Fibroblast of villous mesenchyme (primary cell): Measurements from ENCODE around the gene VPS16. TPM values are rescaled to one million over a fixed set of nuclear protein-coding genes. Genes with fewer than 3 reads are reported as not detected.

Experiments
- DNase-seq: peaks from one replicate; pipeline ENCODE4 v3.0.0-alpha.2; 2010; ENCODE audit warnings: low read depth
- H3K4me3 ChIP-seq: 2 replicates; pipeline ENCODE4 v1.5.1; 2011; ENCODE audit warnings: low read depth, mild to moderate bottlenecking, low read length
- CTCF ChIP-seq: IDR thresholded peaks from 2 replicates; pipeline ENCODE4 v1.5.1; 2012; ENCODE audit warnings: low read depth, mild to moderate bottlenecking, low read length; ENCODE audit not compliant: insufficient read depth
- total RNA-seq: library from RNA; depleted of rRNA; stranded (reverse); fragments of >200 nt; gene quantifications from 2 replicates; pipeline ENCODE4 v1.2.3, GENCODE V29; 2012

Gene VPS16
- total RNA-seq, 1 donor: 51.0 TPM

GRCh38 chr20:2871661-2872458 lies 31.3 kb downstream of the VPS16 start:
- peak overlapping the region; percentile 81 for H3K4me3 ChIP-seq
- no peak for DNase-seq
- no peak for TF ChIP-seq CTCF

DNA sequence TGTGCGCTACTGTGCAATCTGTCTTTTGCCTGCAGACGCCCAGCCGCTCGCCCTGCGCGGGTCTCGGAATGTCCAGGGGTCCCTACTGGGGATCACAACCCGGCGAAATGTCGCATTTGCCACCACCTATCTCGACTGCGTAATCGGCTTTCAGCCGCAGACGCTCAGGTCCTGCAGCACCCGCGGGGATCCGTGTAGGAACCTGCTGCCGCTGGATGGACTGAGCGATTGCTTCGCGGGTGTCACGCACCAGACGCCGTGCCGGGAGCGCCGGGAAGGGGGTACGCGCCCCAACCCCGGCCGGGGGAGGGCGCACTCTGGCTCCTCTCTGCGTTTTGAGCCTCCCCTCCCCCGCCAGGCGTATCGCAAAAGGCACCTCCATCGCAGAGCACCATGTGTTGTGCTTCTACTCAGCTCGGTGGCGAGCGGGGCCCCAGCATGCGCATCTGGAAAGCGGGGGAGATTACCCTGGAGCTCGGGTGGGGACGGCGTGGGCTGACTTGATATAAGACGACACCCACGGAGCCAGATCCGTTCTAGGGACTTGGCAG lies 32.0 kb downstream of the VPS16 start:
- DNase-seq: peak; percentile 64
- peak overlapping the region; percentile 81 for H3K4me3 ChIP-seq
- peak; percentile 35 for TF ChIP-seq CTCF

DNA sequence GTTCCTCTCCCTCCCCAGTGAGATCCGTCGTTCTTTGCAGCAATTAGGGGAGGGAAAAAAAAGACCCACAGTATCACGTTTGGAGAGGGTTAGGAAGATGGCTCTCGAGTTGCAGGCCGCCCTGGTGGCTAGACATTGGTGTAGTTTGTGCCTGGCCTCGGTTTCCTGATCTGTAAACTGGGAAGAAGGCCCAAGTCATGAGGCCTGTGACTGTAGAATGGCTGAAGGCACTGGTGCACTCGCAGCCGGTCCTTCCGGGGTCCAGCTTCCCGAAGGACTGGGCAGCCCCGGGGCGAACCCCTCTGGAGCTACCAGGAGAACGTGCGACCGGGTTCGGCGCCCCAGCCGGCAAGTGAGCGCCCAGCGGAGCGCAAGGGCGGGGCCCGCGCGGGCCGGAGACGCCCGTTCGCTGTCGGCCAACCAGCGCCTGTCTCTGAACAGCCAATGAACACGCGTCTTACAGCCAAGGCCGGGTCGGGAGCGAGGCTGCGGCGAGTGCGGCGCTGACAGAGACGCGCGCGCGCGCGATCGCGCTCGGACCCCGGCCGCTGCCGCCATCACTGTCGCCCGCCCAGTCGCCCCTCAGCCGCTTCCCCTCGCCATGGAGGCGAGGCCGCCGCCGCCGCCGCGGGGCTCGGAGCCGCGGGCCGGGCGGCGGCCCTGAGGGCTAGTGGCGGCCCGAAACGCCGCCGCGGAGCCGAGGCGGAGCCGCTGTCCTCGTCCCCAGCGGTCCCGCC lies 32.6 kb downstream of the VPS16 start, which contains the start of gene PTPRA:
Gene PTPRA (plus strand): TSS at position 472 of the 737 bp plus-strand sequence. CDS start 90,797 bp downstream, outside the sequence.
- TF ChIP-seq CTCF: no peak
- peak within 1 kb of the TSS; percentile 81 for H3K4me3 ChIP-seq
- DNase-seq: peak; percentile 92

DNA sequence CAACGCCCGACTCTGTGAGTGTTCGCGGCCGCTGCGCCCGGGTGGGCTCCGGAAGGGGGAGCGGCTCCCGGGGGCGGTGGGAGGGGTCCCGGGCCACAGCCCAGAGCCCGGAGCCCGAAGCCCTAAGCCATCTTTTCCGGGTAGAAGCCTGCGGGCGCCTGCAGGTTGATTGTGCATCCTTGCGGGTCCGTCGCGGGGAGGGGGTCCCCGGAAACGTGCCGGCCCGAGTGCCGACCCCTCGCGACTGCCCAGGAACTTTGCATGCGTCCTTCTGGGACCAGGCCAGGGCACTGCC lies 33.1 kb downstream of the VPS16 start:
- TF ChIP-seq CTCF: no peak
- peak overlapping the region; percentile 81 for H3K4me3 ChIP-seq
- peak; percentile 50 for DNase-seq

GRCh38 chr20:2874456-2874855 lies 33.9 kb downstream of the VPS16 start:
- TF ChIP-seq CTCF: no peak
- peak overlapping the region; percentile 81 for H3K4me3 ChIP-seq
- no peak for DNase-seq

DNA sequence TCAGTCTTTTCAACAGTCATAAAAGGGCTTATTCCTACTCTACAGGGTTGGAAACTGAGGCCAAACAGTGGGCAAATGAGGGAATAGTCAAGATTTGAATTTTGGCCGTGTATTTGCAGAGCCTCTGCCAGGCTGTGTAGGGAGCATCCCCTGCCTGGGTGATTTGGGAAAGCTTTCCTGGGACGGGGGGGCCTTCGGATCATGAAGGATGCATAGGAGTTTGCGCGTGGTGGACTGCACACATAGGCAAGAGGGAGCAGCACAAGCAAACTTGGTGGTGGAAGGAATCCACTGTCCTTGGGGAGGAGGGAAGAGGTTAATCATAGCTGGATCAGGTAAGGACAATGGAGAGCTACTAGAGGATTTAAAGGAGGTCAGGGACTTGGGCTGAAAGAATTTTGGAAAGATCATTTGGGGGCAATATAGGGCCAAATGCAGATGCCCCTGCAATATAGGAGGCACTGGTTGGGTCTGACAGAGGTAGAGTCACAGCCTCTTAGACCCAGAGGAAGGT lies 35.2 kb downstream of the VPS16 start:
- DNase-seq: no peak
- H3K4me3 ChIP-seq: no peak overlapping the region
- TF ChIP-seq CTCF: no peak
